NCI-H2227 (cell line): ENCODE measurements around the gene P2RX6.
"Not testable (repeated sequence)": the region's sequence is repeated elsewhere in the genome, so short reads cannot be mapped to it uniquely, and the experiment has no call there.

Source experiments
- DNase-seq: peaks from one replicate; lab custom pipeline; 2025; ENCODE audit not compliant: unreplicated experiment; lab: John Stamatoyannopoulos, UW

Gene P2RX6

GRCh38 chr22:21071796-21072195, 56.8 kb downstream of the P2RX6 start:
- not testable (repeated sequence) for DNase-seq

GRCh38 chr22:21073023-21073422, 58.1 kb downstream of the P2RX6 start:
- DNase-seq = no peak

GRCh38 chr22:21073482-21073881, 58.5 kb downstream of the P2RX6 start:
- no peak for DNase-seq

- no peak for DNase-seq
Observed at GRCh38 chr22:21074102-21074715, 59.2 kb downstream of the P2RX6 start.

GRCh38 chr22:21075516-21076138, 60.7 kb downstream of the P2RX6 start:
- DNase-seq = no peak

- no peak for DNase-seq
Observed at GRCh38 chr22:21076912-21077625, 62.1 kb downstream of the P2RX6 start.
